G401 (cell line): Measurements from ENCODE around the gene SLC25A22. TPM values are rescaled to one million over a fixed set of nuclear protein-coding genes. Genes with fewer than 3 reads are reported as not detected.

Experiments used
- DNase-seq: peaks from one replicate; pipeline ENCODE4 v3.0.0-alpha.2; 2015; ENCODE audit warnings: low spot score
- in situ Hi-C: cut with HindIII; loops from 2 replicates; pipeline ENCODE4 v1.10.0; 2016; ENCODE audit warnings: low sequenced_read_pairs, mixed read lengths
- total RNA-seq: library from RNA; depleted of rRNA; stranded (reverse); fragments of >200 nt; shearing (Covaris generic); gene quantifications from 2 replicates; pipeline ENCODE4 v1.2.3, GENCODE V29; 2014

SLC25A22 gene
- total RNA-seq, 1 experiment from 2014 or later: 76.5 TPM

DNA sequence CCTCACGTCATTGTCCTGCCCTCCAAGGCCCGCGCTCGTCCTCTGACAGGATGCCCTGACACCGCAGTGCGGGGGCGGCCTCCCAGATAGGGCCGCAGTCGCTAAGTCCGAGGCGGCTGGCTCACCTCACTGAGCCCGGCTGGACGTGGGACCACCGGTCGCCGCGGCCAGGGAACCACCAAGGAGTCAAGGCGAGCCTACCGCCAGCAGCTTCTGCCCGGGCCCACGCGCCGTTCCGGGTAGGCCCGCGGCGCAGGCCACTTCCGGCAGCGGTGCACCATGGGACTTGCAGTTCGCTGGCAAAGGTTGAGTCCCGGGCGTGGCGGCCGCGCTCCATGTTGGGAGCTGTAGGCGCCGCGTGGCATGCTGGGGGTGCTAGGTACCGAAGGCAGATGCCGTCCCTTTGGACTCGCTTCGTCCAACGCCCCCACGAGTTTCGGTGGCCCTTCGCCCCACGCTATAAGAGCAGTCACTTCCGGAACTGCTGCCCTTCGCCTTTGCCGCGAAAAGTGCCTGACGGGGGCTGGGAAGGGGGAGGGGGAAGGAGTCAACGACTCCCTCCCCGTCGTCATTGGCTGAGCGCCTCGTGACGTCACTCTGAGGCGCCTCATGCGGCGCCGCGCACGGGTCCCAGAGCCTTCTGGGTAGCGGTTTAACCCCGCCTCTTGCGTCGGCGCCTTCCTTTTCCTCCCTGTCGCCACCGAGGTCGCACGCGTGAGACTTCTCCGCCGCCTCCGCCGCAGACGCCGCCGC, 11.4 kb upstream of the SLC25A22 start, which contains the start of gene RPLP2:
Gene RPLP2 (plus strand): TSS at position 681 of the 753 bp plus-strand sequence. CDS start 268 bp downstream, outside the sequence.
- DNase-seq: peak; percentile 95
- in situ Hi-C loops: no loop called here

DNA sequence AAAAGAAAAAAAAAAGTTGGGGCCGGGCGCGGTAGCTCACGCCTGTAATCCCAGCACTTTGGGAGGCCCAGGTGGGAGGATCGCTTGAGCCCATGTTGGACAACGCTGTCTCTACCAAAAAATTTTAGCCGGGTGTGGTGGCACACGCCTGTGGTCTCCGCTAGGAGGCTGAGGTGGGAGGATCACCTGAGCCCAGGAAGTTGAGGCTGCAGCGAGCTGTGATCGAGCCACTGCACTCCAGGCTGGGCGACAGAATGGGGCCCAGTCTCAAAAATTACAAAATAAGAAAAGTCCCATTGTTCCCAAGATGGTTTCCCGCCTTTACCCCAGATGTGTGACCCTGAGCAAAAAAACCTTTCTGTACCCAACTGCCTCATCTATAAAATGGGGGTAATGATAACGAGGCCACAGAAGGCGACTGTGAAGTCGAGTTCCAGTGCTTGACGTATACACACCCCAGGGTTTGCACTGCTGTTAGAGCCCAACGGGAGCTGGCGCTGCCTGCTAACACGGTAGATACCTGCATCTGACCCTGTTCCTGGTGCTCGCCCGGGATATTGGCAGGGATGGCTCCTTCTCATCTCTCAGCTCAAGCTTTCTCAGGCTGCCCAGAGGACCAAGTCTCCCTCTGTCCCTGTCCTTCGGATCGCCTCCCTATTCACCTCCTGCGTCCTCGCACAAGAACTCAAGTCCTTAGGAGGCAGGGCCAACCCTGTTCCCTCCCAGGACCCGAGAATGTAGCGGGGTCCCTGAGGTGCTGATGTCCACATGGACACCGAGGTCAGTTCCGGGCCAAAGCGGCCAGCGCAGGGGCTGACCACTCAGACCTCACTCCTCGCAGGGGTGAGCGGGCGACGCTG, 10.6 kb upstream of the SLC25A22 start:
- in situ Hi-C loops: no loop called here
- DNase-seq: peak; percentile 83

DNA sequence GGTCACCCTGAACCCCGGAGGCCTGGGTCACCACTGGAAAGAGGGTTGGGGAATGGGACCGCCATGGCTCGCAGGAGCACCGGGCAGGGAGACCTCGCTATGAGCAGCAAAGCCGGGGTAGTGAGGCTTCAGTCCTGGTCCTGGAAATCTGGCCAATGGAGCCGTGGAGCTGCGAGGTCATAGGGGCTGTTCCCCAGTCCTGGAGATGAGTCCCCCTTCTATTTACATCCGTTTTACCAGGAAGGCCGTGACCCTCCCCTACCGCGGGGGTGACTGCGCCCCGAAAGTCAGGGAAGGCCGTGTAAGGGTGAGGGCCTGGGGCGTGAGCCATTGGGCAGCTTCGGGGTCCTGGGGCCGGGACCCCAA, 6.5 kb upstream of the SLC25A22 start:
- DNase-seq: no peak
- in situ Hi-C loops: no loop called here

DNA sequence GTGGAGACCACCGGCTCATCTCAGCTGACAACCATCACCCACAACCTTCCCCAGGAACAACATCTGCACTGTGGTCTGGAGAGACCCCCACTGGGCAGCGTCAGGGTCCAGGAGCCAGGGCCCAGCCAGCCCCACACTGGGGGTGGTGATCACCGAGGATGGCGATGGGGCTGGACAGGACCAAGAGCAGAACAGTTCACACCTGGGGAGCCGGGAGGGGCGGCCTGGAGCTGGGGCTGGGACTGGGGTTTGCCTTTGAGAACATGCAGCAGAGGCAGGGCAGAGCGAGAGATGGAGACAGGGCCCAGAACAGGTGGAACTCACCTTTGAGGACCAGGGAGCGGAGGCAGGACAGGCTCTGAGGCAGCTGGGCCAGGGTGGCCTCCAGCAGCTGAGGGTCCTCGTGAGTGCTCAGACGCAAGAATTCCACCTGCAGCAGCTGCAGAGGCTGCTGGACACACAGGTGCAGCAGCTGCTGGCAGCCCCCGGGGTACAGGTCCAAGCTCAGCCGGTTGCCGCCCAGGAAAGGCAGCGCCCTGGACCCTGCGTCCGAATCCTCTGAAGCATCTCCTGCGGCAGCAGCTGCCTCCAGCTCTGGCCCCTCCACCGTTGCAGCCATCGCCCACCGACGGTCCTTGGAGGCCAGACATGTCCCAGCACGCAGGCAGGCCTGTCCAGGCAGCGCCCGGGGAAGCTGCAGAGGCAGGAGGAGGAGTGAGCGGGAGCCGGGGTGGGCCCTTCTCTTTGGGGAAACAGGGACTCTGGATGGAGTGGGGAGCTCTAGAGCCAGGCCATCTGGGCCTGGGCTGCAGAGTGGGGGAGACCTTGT, 5.9 kb upstream of the SLC25A22 start:
- no peak for DNase-seq
- in situ Hi-C loops: no loop called here

DNA sequence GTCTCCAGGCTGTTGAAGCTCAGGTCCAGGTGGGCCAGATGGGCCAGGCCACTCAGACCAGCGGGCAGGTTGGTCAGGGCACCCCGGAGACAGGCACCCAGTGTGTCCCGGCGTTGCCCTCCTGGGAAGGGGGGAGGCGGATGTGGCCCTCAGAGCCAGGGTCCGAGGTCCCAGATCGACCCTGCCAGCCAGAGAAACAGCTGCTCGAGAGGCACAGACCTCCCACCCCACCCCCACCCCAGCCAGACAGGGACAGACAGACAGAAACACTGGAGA, 5.3 kb upstream of the SLC25A22 start:
- in situ Hi-C loops: no loop called here
- DNase-seq: no peak

DNA sequence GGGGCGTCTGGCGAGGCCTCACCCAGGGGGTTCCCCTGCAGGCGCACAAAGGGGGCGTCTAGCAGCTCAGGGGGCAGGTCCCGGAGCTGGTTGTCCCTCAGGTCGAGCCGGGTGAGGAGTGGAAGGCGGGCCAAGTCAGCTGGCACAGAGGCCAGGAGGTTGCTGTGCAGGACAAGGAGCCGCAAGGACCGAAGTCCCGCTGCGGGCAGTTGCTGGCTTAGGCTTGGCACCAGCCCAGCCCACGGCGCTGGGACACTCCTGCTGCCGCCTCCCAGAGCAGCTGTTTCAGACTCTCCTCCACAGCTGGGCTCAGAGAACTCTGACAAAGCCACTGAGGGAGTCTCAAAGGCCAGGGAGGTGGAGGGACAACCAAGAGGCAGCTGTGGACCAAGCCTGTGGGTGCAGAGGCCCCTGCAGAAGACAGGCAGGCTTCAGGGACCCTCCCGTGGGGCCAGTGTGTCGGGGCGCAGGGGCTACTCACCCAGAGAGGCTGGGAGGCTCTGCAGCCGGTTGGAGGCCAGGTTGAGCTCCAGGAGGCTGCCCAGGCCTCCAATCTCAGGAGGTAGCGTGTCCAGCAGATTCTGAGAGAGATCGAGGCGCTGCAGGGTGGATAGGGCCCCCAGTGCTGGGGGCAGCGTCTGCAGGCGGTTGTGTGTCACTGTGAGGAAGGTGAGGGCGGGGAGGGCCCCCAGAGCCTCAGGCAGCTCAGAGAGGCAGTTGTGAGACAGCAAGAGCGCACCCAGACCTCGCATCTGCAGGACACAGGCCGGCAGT, 4.8 kb upstream of the SLC25A22 start:
- no peak for DNase-seq
- in situ Hi-C loops: no loop called here

DNA sequence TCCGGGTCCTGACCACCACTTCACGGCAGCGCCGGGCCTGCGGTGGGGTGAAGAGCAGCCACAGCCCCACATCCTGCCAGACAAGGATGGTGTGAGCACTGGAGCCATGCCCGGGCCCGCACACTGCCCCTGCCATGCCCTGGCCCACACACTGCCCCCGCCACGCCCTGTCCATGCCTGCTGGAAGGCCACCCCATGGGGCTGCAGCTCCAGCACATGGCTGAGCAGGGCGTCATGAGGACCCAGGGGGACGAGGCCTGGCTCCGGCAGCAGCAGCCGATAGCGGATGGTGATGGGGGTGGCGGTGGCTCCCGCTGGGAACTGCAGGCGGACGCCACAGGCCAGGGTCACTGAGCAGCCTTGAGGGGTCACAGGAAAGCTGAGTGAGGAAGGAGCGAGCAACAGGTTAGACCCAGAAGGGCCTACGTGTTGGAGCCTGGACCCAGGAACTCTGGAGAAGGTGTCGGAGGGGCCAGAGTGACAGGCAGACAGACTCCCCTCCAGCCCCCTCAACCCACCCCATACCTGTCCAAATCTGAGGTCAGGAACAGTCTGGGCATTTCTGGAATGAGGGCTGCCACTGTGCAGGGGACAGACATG, 4.0 kb upstream of the SLC25A22 start:
- DNase-seq: no peak
- in situ Hi-C loops: no loop called here

DNA sequence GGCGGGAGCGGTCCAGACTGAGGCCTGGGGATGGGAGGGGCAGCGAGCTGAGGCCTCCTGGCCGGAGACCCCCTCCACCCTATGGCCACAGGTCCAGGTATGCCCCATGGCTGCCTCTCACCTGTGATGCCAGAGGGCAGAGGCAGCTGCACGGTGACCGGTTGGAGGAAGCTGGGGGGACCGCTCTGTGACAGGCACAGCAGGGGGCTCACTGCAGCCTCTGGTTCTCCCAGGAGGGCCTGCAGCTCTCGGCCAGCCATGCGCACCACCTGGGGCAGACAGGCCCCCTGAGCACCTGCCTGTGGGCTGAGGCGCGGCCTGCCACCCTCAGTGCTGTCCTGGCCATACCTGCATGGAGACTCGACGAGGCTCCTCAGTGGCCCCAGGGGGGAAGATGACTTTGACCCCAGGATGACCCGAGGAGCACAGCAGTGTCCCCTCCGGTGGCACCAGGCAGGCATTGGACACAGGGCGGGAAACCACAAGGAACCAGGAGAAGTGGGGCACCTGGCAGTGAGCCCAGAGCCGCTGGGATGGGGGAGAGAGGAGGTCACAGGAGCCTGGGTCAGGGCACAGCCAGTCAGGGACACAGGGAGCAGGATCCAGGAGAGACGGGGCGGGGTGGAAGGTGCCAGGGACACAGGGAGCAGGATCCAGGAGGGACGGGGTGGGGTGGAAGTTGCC, 3.2 kb upstream of the SLC25A22 start:
- in situ Hi-C loops: no loop called here
- DNase-seq: no peak

DNA sequence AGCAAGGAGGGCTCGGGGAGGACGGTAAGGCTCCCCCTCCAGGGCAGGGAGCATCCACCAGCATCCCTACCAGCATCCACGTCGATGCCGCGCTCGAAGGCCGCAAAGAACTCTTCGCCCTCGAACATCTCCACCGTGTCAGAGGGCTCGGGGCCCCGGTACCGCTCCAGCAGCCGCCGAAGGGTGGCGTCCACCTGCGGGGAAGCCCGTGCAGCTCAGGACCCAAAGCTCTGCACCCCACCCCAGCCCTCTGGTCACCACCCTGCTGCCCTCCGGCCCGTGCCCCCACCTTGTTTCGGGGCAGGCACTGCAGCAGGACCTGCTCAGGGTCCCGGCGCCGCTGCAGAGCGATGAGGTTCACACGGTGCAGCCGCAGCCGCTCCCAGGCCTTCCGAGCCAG, 2.4 kb upstream of the SLC25A22 start:
- no peak for DNase-seq
- in situ Hi-C loops: no loop called here

DNA sequence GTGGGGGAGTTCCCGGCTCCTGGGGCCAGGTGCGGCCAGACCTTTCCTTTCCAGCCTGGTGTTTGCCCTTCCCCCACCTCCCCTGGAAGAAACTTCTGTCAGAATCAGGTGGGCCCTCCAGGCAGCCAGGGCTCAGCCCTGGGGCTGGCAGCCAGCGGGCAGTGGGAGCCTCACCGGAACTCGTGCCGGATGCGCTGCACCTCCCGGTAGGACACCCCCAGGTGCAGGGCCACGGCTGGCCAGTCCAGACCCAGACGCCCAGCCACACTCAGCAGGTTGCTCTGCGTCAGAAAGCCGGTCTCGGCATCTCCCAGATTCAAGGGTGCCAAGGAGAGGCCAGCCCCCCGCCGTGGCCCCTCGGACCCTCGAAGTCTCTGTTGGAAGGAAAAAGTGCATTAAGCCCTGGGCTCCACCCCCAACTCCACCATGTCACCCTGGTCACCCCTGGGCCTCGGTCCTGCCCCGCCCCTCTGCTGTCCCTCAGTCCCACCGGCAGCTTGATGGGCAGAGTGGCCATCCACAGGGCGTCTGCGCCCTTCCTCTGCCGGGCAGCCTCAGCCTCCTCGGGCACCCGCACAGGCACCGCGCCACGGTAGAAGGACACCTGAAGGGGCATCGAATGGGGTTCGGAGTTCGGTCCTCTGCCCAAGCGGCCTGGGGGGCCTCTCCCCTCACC, 1.7 kb upstream of the SLC25A22 start:
- DNase-seq: no peak
- in situ Hi-C loops: no loop called here

DNA sequence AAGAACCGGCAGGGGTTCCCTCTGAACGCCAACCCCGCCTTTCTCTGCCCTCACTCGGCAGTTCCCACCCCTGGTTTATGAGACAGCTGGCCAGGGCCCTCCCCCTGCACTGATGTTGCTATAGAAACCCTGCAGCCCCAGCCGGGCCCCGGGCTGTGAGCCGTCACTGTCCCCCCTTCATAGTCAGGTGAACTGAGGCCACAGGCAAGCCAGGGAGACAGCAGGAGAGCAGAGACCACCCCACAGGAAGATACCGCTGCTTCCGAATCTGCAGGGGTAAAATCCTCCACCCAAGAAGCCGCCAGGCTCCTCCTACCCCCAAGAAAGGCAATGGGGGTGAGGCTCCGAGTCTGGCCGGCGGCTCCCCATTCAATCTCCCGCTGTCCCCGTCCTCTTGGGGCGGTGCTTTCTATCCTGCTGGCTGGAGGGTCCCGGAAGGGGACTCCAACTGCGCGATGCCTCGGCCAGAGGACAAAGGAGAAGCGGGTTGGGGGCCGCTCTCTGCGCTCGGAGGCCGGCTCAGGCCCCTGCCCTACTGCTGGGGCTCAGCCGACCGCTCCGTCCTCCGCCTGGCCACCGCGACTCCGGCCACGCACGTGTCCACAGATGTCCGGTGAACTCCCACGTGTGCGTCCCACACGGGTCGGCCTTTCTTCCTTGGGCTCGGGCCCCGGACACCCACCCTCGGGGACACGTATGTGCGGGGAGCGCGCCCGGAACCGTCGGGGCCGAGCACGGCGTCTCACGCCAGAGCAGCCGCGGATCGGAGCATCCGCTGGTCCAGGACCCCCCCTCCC, 587 bp downstream of the SLC25A22 start:
- in situ Hi-C loops: no loop called here
- peak; percentile 75 for DNase-seq

DNA sequence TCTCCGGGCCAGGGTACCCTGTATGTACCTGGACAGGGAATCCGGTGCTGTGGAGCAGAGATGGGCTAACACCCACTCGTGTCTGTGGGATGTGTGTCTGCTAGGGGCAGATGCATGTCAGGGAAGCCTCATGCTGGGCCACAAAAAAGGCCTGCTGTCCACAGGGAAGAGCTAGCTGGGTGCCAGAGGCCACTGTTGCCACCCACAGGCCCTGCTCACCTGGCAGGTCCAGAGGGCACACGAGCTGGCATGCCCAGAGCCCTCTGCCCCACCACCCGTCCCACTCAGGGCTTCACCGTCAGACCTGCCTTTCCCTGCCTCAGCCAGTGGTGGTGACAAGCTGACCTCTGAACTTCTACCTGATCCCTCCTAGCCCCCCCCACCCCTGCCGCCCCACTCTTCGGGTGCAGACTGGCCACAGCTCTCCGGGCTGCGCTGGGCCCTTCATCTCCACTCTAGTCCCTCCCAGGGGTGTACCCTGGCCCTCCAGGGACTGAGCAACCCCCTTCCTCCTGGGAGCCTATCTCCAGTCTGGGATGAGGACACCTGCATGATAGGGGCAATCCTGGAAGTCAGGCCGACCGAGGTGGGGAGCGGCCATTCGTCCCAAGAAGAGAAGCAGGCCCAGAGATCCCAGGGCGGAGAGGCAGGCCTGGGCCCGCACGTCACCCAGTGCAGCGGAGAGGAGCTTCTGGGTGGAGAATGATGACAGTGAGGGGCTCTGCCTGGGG, 1.4 kb downstream of the SLC25A22 start:
- no peak for DNase-seq
- in situ Hi-C loops: no loop called here

DNA sequence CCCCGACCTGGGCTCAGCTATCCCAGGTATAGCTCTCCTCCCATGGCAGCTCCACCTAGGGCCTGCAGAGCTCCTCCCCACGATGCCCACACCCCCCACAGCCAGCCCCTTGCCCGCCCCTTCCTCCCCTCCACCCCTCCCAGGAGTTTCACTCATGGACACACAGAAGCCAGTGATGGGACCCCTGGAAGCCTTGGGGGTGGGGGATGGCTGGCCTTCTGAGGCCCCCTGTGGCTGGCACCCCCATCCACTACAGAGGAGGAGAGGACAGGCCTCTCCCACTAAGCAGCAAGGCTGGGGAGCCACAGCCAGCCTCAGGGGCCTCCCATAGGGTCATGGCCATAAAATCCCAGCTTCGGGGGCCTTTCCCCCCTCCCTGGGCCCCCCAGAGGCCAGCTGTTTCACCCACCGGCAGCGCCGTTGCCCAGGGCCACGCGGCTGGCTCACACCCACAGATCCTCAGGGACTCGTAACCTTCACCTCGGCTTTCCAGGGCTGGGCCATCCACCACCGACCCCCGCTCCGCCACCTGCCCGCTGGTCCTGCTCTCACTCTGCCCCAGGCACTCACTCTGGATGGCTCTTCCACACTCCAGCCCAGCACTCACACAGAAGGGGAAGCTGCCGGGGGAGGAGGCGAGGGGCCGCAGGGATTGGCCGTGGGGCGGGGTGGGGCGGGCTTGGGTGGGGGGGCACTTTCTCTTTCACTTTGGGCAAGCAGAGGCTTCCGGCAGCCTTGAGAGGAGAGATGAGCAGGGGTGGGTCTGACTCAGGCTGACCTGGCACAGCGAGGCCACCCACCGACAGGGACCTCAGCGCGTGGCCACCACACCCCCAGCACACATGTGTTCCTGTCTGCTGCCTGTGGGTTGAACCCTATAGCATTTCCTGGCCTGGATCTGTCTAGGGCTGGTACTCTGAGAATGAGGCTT, 2.2 kb downstream of the SLC25A22 start:
- in situ Hi-C loops: no loop called here
- DNase-seq: no peak

DNA sequence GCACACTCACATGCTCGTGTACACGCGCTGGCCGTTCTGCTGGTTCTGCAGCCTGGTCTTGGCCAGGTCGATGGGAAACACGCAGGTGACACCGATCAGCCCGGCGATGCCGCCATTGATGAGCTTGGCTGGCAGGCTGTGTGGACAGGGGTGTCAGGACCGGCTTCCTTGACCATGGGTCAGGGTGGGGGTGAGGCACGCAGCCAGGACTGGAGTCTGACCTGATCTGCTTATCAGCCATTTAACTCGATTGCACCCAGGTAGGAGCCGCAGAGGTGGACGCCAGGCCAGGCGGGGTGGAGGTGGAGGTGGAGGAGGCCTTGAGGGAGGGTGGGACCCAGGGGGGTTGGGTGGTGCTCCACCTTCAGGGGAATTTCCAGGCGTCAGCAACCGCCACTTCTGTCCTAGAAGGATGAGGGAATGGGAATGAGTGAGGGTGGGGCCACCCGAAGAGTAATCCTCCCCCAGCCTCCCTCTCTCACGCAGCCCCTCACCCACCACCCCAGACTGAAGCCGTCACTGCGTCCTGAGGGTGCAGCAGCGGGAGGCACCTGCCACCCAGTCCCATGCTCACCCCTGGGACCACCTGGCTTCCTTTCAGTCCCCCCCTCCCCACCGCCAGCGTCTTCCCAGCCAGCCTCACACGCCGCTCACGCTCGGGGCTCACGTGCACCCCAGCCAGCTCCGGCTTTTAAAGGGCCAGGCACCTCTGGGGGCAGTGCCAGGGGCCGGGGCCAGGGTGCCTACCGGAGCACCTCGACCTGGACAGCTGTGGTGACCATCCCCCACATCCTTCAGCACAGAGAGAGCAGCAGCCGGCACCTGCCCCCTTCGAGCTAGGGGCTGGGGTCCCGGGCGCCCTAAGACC, 3.1 kb downstream of the SLC25A22 start:
- peak; percentile 67 for DNase-seq
- in situ Hi-C loops: no loop called here
